Stimulated activated CD4-positive, alpha-beta T cell treated with anti-CD3 and anti-CD28 coated beads, TNF-alpha, amount 100 ng/mL, for 24 hours (primary cell): ENCODE measurements around the gene RUNX2.
"Not testable (repeated sequence)": the region's sequence is repeated elsewhere in the genome, so short reads cannot be mapped to it uniquely, and the experiment has no call there.

Experiments used
- DNase-seq, 3 experiments: peaks; one replicate each; pipeline ENCODE4 v3.0.0-alpha.2; 2020; ENCODE audit warnings: low read depth in 3 of 3

The RUNX2 gene

GRCh38 chr6:45457141-45457540 is 129.0 kb downstream of the RUNX2 start:
- DNase-seq = no peak

GRCh38 chr6:45458672-45459071 is 130.5 kb downstream of the RUNX2 start:
- no peak for DNase-seq

- no peak for DNase-seq
Measured at GRCh38 chr6:45460166-45460565, 132.0 kb downstream of the RUNX2 start.

DNA sequence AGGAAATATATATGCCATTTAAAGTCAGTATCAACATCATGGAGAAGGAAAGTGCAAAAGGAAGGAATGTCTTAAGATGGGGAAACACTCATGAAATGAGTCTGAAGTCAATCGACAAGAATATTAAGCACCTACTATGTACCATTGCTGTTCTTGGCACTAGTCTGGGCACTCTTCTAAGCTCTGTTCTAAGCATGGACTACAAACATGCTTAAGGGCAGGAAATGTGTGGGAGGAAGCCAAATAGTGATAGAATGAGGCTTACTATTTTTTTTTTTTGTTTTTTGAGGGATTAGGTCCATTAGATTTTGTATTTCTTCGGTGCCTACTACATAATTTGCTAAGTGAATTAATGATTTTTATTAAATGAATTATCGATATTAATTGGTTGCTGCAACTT is 133.4 kb downstream of the RUNX2 start:
- DNase-seq = no peak

- no peak for DNase-seq
Measured at GRCh38 chr6:45462190-45463134, 134.3 kb downstream of the RUNX2 start.

GRCh38 chr6:45464685-45465084 is 136.6 kb downstream of the RUNX2 start:
- DNase-seq = no peak

DNA sequence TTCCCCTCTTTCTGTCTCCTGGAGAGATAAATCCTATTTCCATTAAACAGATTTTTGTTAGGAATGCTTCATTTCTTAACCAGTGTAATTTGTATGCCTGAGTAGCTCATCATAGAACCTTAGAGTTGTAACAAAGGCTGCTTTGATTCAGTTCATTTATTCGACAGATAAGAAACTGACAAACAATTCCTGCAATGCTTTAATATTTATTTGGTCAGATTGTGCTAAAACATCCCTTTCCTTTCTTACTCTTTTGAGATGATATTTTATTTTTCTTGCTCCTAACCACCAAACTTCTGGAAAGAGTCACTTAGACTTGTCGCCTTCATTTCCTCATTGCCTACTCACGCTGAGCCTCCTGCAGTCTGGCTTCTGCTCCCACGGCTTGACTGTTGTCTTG is 138.6 kb downstream of the RUNX2 start:
- DNase-seq = no peak

DNA sequence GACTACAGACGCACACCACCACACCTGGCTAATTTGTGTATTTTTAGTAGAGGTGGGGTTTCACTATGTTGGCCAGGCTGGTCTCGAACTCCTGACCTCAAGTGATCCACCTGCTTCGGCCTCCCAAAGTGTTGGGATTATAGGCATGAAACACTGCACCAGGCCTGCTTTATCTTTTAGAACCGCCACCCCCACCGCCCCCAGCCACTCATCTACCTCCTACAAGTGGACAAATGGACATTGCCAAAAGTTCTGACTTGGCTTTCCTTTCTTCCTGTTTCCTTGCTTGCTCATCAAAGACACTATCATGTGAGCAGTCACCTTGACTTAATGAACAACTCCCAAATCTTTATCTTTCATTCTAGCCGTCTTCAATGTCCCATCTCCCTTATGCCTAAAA is 139.3 kb downstream of the RUNX2 start:
- DNase-seq = not testable (repeated sequence)

- no peak for DNase-seq
Measured at GRCh38 chr6:45467853-45468252, 139.7 kb downstream of the RUNX2 start.

- DNase-seq = no peak
Measured at GRCh38 chr6:45469663-45470062, 141.5 kb downstream of the RUNX2 start.

DNA sequence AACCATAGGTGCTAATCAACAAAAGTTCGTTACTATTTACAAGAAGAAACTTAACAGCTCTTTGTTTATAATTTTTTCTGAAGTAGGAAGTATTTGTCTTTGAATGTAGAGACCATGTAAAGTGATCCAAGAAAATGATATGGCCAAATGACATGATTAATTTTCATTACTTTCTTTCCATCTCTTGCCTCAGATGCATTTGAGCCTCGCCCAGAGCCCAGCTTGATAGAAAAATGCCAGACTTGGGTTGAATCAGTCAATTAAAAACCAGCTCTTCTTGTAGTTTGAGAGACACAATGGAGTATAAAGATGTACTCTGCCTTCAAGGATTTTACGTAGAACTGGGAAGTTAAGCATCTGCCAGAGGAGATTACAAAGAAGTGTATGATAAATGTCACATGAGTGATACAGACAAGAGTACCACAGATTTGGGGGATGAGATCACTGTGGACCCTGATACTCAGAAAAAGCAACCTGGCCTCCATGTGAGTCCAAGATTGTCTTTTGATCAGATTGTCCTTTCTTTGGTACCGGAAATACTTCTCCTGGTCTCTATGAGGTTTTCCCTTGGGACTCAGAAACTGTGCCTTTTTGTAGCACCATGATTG is 142.1 kb downstream of the RUNX2 start:
- no peak for DNase-seq

DNA sequence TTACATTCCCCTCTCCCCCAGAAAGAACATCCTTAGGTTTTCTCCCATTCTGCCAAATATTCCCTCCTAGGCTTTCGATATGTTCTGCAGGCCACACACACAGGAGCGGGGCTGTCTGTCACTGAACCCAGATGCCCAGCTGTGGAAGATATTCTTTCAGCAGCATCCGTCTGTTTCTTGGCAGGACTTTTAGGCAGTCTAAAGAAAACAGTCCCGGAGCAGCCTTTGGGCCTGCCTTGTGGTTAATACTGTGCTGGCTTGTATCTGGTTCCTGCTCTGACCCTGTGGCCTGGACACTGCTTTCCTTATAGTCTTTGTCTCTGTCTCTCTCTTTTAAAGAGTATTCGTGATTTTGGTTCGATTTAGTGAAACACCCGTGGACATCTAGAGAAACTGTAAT is 144.3 kb downstream of the RUNX2 start:
- no peak for DNase-seq

- DNase-seq = no peak
Measured at GRCh38 chr6:45473121-45473993, 145.2 kb downstream of the RUNX2 start.

- no peak for DNase-seq
Measured at GRCh38 chr6:45474376-45474775, 146.2 kb downstream of the RUNX2 start.

DNA sequence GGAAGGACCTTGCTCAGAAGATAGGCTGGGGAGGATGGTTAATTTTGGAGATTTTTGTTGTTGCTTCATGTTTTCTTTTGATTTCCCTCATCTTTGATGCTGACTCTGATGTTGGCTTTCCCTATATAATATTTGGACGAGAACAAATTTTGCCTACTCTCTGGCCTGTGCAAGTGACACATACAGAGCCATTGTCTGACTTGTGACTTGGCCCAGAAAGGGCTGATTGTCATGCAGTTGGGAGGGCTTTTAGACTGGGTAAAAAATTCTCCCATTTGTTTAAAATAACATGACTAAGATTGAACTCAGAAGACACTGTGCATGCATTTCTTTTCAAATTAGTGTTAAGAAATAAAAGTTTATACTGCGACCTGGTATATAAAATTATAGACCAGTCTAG is 148.2 kb downstream of the RUNX2 start:
- no peak for DNase-seq

DNA sequence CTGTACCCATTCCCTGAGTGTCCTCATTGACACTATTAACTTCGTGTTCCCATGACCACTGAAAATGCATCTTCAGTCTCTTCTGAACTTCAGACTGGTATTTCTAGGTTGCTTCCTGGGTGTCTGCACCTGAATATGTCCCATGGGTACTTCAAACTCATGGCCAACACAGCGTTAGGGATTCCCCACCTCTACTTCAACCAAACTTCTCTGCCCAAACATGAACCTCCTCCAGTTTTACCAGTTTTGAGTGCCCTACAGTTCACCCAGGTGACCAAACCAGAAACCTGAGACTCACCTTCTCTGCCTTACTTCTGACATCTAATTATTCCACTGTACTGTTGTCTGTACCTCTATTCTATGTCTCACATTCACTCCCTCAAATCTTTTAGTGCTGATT is 149.1 kb downstream of the RUNX2 start:
- DNase-seq = no peak

DNA sequence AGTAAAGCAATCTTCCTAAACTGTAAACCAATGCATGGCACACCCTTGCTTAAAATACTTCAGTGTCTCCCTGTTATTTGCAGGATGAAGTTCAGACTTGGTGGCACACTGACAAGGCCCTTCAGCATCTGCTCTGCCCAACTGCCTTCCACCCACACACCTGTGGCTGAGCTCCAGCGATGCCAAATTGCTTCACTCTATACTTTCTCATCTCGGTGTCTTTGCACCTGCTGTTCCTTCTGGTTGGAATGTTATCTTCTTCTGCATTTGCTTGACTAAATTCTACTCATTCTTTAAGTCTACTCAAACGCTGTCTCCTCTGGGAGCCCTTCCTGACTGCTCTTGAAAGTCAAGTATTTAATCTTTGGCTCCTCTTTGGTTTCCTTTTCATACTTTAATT is 149.7 kb downstream of the RUNX2 start:
- no peak for DNase-seq

- DNase-seq = no peak
Measured at GRCh38 chr6:45478240-45478639, 150.1 kb downstream of the RUNX2 start.

DNA sequence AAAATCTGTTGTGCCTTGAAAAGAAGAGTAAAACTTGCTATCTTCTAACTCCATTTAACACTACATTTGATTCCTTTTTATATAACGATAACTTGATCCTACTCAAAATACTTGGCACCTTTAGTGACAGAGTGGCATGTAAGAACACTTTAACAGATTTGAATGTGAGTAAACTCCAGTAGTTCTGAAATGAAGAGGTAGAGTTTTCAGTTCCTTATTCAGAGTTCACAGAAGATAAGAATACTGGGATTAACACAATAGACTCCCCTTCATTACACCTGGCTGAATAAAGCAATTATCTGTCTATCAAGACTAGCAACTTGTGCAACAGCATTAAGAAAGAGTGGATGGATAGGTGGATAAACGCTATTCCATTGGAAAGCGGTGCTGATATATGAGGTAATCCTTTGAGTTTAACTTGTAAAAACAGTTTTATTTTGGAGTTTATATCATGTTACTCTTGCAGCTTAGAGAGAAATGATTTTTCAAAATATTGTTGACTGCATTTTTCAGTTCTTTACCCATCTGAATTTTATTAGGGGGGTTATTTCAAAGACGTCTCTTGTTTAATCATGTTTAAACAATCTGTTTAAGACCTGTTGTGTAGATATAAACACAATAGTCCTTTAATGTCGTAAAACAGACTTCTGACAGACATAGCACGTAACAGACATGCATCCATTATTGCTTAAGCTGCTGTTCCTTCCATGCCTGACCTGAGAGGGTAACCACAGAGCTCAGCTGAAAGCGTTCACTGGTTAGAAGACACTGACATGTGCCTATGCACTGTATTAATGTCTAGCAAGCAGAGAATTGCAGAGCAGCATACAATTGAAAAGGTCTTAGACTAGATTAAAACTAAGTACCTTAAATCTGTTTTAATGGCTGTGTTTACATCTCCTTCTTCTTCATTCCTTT is 152.0 kb downstream of the RUNX2 start:
- no peak for DNase-seq

GRCh38 chr6:45480752-45481415 is 152.8 kb downstream of the RUNX2 start:
- DNase-seq = no peak

DNA sequence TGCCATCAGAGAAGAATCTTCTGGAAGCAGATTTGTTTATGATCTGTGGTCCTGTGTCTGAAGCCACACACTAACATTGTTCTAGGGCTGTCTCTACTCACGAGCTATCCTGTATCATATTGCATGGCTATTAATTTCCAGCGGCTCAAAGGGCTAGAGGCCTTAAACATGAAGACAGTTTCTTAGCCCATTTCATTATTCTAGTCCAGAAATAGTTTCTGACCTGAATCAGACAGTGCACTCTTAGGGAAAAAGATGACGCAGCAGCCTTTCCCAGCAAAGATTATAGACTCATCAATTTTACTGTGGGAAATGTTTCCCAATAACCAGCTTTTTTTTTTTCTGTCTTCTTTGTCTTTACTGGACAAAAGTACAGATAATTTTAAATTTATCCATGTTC is 154.9 kb downstream of the RUNX2 start:
- no peak for DNase-seq
